ENCODE measurements around the gene GALNT3. TPM values are rescaled to one million over a fixed set of nuclear protein-coding genes. Genes with fewer than 3 reads are reported as not detected.

Gene GALNT3
- total RNA-seq, 4 donors from 2014 or later, result 0.26 to 2.5 (median 0.96) TPM

DNA sequence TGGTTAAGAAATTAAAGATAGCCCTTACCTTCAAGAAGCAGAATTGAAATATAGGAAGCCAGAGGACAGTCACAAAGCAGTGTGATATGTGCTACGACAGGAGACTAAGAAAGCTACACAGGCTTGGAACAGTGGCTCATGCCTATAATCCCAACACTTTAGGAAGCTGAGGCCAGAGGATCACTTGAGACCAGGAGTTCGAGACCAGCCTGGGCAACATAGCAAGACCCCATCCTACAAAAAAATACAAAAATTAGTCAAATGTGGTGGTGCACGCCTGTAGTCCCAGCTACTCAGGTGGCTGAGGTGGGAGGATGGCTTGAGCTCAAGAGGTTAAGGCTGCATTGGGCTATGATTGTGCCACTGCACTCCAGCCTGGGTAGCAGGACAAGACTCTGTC, 21.9 kb downstream of the GALNT3 start:
- DNase-seq (ENCODE audit: extremely low spot score), result no peak
- Histone ChIP-seq H3K4me1 (peaks cover 0 to 5% (median 0%) of the 10 kb centered on the region in 4 donors), H3K27me3 (no peaks in the 10 kb centered on the region), H3K36me3 (no peaks in the 10 kb centered on the region), H3K4me3 (no peak overlapping the region), H3K9me3 (no peaks in the 10 kb centered on the region), H3K27ac (replicated peaks in 1 of 4) (no peak overlapping the region)
- WGBS, result 98% methylated on average over 3 of the region's 3 CpGs
- TF ChIP-seq EP300 (IDR thresholded peaks at IDR 0.05) (no peak), POLR2A (IDR thresholded peaks at IDR 0.05; ENCODE audit: low read depth) (no peak), POLR2AphosphoS5 (IDR thresholded peaks at IDR 0.05) (no peak)
- TF ChIP-seq, protein P1, sequence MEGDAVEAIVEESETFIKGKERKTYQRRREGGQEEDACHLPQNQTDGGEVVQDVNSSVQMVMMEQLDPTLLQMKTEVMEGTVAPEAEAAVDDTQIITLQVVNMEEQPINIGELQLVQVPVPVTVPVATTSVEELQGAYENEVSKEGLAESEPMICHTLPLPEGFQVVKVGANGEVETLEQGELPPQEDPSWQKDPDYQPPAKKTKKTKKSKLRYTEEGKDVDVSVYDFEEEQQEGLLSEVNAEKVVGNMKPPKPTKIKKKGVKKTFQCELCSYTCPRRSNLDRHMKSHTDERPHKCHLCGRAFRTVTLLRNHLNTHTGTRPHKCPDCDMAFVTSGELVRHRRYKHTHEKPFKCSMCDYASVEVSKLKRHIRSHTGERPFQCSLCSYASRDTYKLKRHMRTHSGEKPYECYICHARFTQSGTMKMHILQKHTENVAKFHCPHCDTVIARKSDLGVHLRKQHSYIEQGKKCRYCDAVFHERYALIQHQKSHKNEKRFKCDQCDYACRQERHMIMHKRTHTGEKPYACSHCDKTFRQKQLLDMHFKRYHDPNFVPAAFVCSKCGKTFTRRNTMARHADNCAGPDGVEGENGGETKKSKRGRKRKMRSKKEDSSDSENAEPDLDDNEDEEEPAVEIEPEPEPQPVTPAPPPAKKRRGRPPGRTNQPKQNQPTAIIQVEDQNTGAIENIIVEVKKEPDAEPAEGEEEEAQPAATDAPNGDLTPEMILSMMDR (IDR thresholded peaks at IDR 0.05), result no peak
- intact Hi-C loops (cut with DNase I), result no loop called here

DNA sequence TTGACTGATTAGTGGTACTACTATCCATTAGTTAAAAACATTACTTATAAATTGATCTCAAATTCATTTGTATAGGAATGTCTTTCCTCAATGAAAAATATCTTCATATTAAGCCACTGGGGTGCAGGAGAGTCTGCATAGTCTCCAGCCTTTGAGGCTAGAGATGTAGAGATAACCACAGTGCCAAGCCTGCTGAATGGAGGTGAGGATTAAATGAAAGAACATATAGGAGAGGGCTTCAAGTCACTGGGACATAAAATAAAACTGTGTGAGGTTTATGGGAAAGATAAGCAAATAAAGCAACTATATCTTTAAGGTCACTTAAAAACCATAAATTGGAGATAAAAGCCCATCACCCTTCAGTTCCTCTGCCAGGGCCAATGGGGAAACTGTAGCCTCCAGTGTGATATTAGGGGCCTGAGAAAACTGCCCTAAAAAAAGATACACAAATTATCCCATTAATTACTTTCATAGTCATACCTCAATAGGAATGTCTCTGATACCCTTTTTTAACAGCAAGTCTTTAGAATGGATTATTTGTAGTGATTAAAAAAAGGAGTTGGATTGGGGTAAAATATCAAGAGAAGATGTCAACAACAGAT, 27.6 kb downstream of the GALNT3 start:
- no peak for TF ChIP-seq EP300 (IDR thresholded peaks at IDR 0.05)
- no peak for TF ChIP-seq POLR2AphosphoS5 (IDR thresholded peaks at IDR 0.05)
- TF ChIP-seq POLR2A (IDR thresholded peaks at IDR 0.05; ENCODE audit: low read depth), result no peak
- TF ChIP-seq, protein P1 (IDR thresholded peaks at IDR 0.05), result no peak
- intact Hi-C loops (cut with DNase I), result no loop called here
- H3K27me3 ChIP-seq, result no peaks in the 10 kb centered on the region

DNA sequence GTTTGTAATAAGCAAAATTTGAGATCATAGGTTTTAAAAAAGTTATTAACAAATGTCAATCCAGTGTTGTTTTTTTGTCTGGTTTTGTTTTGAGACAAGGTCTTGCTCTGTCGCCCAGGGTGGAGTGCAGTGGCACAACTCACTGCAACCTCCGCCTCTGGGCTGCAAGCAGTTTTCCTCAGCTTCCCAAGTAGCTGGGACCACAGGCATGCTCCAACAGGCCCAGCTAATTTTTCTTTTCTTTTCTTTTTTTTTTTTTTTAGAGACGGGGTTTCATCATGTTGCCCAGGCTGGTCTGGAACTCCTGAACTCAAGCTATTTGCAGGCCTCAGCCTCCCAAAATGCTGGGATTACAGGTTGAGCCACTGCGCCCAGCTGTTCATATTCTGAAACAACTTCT, 31.3 kb downstream of the GALNT3 start:
- H3K36me3 ChIP-seq, result no peaks in the 10 kb centered on the region
- no peaks in the 10 kb centered on the region for H3K4me1 ChIP-seq
- H3K9me3 ChIP-seq, result no peaks in the 10 kb centered on the region
- WGBS, result 88% methylated on average over 4 of the region's 4 CpGs
- H3K27me3 ChIP-seq, result no peaks in the 10 kb centered on the region
- no peak overlapping the region for H3K4me3 ChIP-seq
- H3K27ac ChIP-seq (replicated peaks in 1 of 4), result no peak overlapping the region
- intact Hi-C loops (cut with DNase I), result no loop called here
- DNase-seq (ENCODE audit: extremely low spot score), result no peak
- TF ChIP-seq POLR2A (IDR thresholded peaks at IDR 0.05; ENCODE audit: low read depth) (no peak), POLR2AphosphoS5 (IDR thresholded peaks at IDR 0.05) (no peak), EP300 (IDR thresholded peaks at IDR 0.05) (no peak)
- TF ChIP-seq, protein P1 (IDR thresholded peaks at IDR 0.05), result no peak

More for the DNA sequence above, 27.6 kb downstream of the GALNT3 start:
- Histone ChIP-seq H3K27ac (replicated peaks in 1 of 4) (no peak overlapping the region), H3K4me1 (no peaks in the 10 kb centered on the region), H3K36me3 (no peaks in the 10 kb centered on the region), H3K4me3 (no peak overlapping the region), H3K9me3 (no peaks in the 10 kb centered on the region)
- no peak for DNase-seq (ENCODE audit: extremely low spot score)

DNA sequence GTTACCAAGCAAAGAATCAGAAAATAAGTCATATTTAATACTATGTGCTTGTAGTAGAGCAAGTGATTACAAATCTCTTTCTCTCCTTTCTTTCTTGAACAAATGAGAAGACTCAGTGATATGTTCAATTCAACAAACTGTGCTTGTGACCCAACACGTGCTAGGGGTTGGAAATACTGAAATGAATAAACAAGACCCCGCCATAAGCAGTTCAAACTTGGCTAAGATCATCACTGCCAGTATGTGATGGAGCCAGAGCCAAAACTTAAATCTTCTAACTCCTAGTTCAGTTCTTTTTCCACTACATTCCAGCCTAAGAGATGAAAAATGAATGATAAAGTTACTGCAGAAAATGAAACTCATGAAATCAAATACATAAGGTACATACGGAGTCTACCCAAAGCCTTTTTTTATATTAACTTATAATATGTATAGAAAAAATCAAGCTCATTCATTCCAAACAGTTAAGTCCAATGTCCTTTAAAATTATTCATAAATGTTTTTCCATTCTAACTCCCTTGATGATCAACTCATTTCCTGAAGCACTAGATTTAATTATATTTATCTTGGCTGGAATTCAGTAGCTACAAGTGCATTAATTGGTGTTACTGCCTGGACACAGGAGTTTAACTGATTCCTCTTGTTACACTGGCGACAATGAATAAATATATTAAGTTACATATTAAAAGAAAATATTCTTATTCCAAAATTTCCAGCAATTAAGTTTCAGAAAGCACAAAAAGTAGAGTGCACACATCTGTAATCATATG, 36.0 kb downstream of the GALNT3 start:
- Histone ChIP-seq H3K27me3 (no peaks in the 10 kb centered on the region), H3K27ac (replicated peaks in 1 of 4) (no peak overlapping the region), H3K9me3 (no peaks in the 10 kb centered on the region), H3K4me3 (no peak overlapping the region), H3K36me3 (no peaks in the 10 kb centered on the region), H3K4me1 (no peaks in the 10 kb centered on the region)
- WGBS, result 53% methylated on average over 4 of the region's 4 CpGs
- intact Hi-C loops (cut with DNase I), result no loop called here
- no peak for TF ChIP-seq POLR2A (IDR thresholded peaks at IDR 0.05; ENCODE audit: low read depth)
- TF ChIP-seq, protein P1 (IDR thresholded peaks at IDR 0.05), result no peak
- TF ChIP-seq EP300 (IDR thresholded peaks at IDR 0.05), result no peak
- TF ChIP-seq POLR2AphosphoS5 (IDR thresholded peaks at IDR 0.05), result no peak
- DNase-seq (ENCODE audit: extremely low spot score), result no peak

All from esophagus muscularis mucosa (tissue), 4 donors.